Gastrocnemius medialis (tissue), 4 donors: ENCODE measurements around the gene NEK9. TPM values are rescaled to one million over a fixed set of nuclear protein-coding genes. Genes with fewer than 3 reads are reported as not detected.

Experiments
- ATAC-seq, 2 donors: fragments of 150-250 bp; one replicate each; pipeline ENCODE4 v1.9.1; 2016
- DNase-seq, 2 donors: peaks; one replicate each; pipeline ENCODE4 v3.0.0-alpha.2; 2019
- H3K27ac ChIP-seq, 4 donors: fragments of 200-600 bp; sonication (generic); 1 replicate in 1 of 4; 2 replicates in 3 of 4; pipeline ENCODE4 v1.5.1; 2016 to 2018; ENCODE audit warnings: mild to moderate bottlenecking in 2 of 4, moderate library complexity in 1 of 4
- H3K27me3 ChIP-seq, 3 donors: fragments of 200-600 bp; sonication (generic) in 2 of 3; 1 replicate in 1 of 3; 2 replicates in 2 of 3; pipeline versions ENCODE4 v1.5.1 to v1.6.0; 2016 to 2019; ENCODE audit warnings: mild to moderate bottlenecking in 1 of 3, moderate library complexity in 1 of 3
- H3K36me3 ChIP-seq, 2 donors: fragments of 200-600 bp; sonication (generic) in 1 of 2; one replicate each; pipeline ENCODE4 v1.5.1; 2017 to 2018
- H3K4me1 ChIP-seq, 2 donors: fragments of 200-600 bp; sonication (generic) in 1 of 2; one replicate each; pipeline ENCODE4 v1.5.1; 2016 to 2017; ENCODE audit warnings: mild to moderate bottlenecking in 2 of 2
- H3K4me3 ChIP-seq, 4 donors: fragments of 200-600 bp; sonication (generic) in 3 of 4; 1 replicate in 1 of 4; 2 replicates in 3 of 4; pipeline ENCODE4 v1.5.1; 2016 to 2019; ENCODE audit warnings: mild to moderate bottlenecking in 2 of 4
- H3K9me3 ChIP-seq, 3 donors: fragments of 200-600 bp; sonication (generic) in 2 of 3; 1 replicate in 1 of 3; 2 replicates in 2 of 3; pipeline ENCODE4 v1.5.1; 2016 to 2019
- CTCF ChIP-seq, 5 experiments: fragments of 450-650 bp in 3 of 5; fragments of 200-600 bp in 2 of 5; sonication (generic) in 2 of 5; IDR thresholded peaks in 4 of 5; conservative IDR thresholded peaks in 1 of 5; 1 replicate in 4 of 5; 2 replicates in 1 of 5; pipeline ENCODE4 v1.5.1; 2016 to 2019; ENCODE audit warnings: antibody characterized with exemption in 5 of 5, mild to moderate bottlenecking in 3 of 5, moderate library complexity in 3 of 5
- POLR2A ChIP-seq, 2 donors: fragments of 450-650 bp; IDR thresholded peaks; one replicate each; pipeline ENCODE4 v1.6.1; 2017; ENCODE audit warnings: antibody characterized with exemption in 2 of 2, mild to moderate bottlenecking in 2 of 2, moderate library complexity in 2 of 2
- in situ Hi-C, 4 donors: fragments of 200-750 bp; cut with MboI; loops; one replicate each; pipeline versions ENCODE4 v1.15.0 to v1.8.0; 2017; ENCODE audit warnings: low sequenced_read_pairs in 4 of 4
- intact Hi-C: fragments of 100-400 bp; cut with DNase I; formaldehyde crosslinking; loops from one replicate; pipeline ENCODE4 v1.15.1; 2023; ENCODE audit warnings: low total_unique reads
- total RNA-seq, 4 donors: library from RNA; depleted of rRNA; stranded (reverse); fragments of >200 nt; gene quantifications; one replicate each; pipeline versions ENCODE4 v1.1.0 to v1.2.3, GENCODE V29; 2016

Gene NEK9
- total RNA-seq, 4 donors from 2014 or later: 36.3 to 93.2 (median 42.6) TPM

GRCh38 chr14:75040507-75040906 lies 86.3 kb downstream of the NEK9 start:
- H3K4me1 ChIP-seq: peaks cover 11 to 14% of the 10 kb centered on the region in 2 donors
- TF ChIP-seq POLR2A (IDR thresholded peaks at IDR 0.05) (no peak), CTCF (IDR thresholded peaks at IDR 0.05 in 4 of 5, conservative IDR thresholded peaks at IDR 0.05 in 1 of 5) (no peak)
- H3K27me3 ChIP-seq: no peaks in the 10 kb centered on the region
- DNase-seq (no peak), ATAC-seq (no peak)
- intact Hi-C loops (loop anchor here (2.0 kb wide), 1 partner anchor 78 kb away; no protein-coding TSS in a partner anchor), in situ Hi-C loops (no loop called here)
- H3K9me3 ChIP-seq: no peaks in the 10 kb centered on the region
- no peak overlapping the region for H3K4me3 ChIP-seq
- peaks cover 0 to 33% of the 10 kb centered on the region in 2 donors for H3K36me3 ChIP-seq
- H3K27ac ChIP-seq: no peak overlapping the region

- no peak for ATAC-seq
Measured at GRCh38 chr14:75032939-75033338, 93.9 kb downstream of the NEK9 start.

GRCh38 chr14:75030147-75030546 lies 96.7 kb downstream of the NEK9 start:
- no peaks in the 10 kb centered on the region for H3K27me3 ChIP-seq
- no peak for TF ChIP-seq POLR2A (IDR thresholded peaks at IDR 0.05)
- no peak for TF ChIP-seq CTCF (IDR thresholded peaks at IDR 0.05 in 4 of 5, conservative IDR thresholded peaks at IDR 0.05 in 1 of 5)
- H3K4me1 ChIP-seq: no peaks in the 10 kb centered on the region
- intact Hi-C loops (no loop called here), in situ Hi-C loops (no loop called here)
- no peak overlapping the region for H3K27ac ChIP-seq
- H3K36me3 ChIP-seq: peaks cover 0 to 69% of the 10 kb centered on the region in 2 donors
- H3K9me3 ChIP-seq: no peaks in the 10 kb centered on the region
- no peak for ATAC-seq
- no peak for DNase-seq
- H3K4me3 ChIP-seq: no peak overlapping the region

More at GRCh38 chr14:75032939-75033338, 93.9 kb downstream of the NEK9 start:
- no peak for DNase-seq
- Histone ChIP-seq H3K27ac (no peak overlapping the region), H3K27me3 (no peaks in the 10 kb centered on the region), H3K4me3 (no peak overlapping the region), H3K9me3 (no peaks in the 10 kb centered on the region), H3K4me1 (no peaks in the 10 kb centered on the region), H3K36me3 (peaks cover 0 to 64% of the 10 kb centered on the region in 2 donors)
- intact Hi-C loops (no loop called here), in situ Hi-C loops (no loop called here)
- no peak for TF ChIP-seq POLR2A (IDR thresholded peaks at IDR 0.05)
- TF ChIP-seq CTCF (IDR thresholded peaks at IDR 0.05 in 4 of 5, conservative IDR thresholded peaks at IDR 0.05 in 1 of 5): no peak

Other genes starting within 250 kb of the NEK9 start
- gene DLST, start 245.1 kb downstream of the NEK9 start, total RNA-seq: 100 to 1,000 TPM in 2 of 4 donors, 10 to 100 TPM in 2; 71.3 to 157 (median 105) TPM
- gene RPS6KL1, start 203.8 kb downstream of the NEK9 start, total RNA-seq: 10 to 100 TPM; 11.7 to 34.4 (median 18.7) TPM
- 1 to 10 TPM; 2.2 to 7.8 (median 3.8) TPM for gene PGF, start 171.5 kb downstream of the NEK9 start, total RNA-seq
- gene EIF2B2, start 124.1 kb downstream of the NEK9 start, total RNA-seq: 10 to 100 TPM; 42.7 to 79.0 (median 69.9) TPM
- gene MLH3, start 75.6 kb downstream of the NEK9 start, total RNA-seq: 10 to 100 TPM; 10.4 to 21.7 (median 17.4) TPM
- 10 to 100 TPM; 12.8 to 41.2 (median 22.9) TPM for gene ACYP1, start 63.0 kb downstream of the NEK9 start, total RNA-seq
- 10 to 100 TPM in 1 of 4 donors, 1 to 10 TPM in 3; 5.3 to 13.1 (median 7.3) TPM for gene ZC2HC1C, start 57.4 kb downstream of the NEK9 start, total RNA-seq
- 100 to 1,000 TPM; 161 to 362 (median 255) TPM for gene TMED10, start 49.6 kb upstream of the NEK9 start, total RNA-seq
- 100 to 1,000 TPM in 1 of 4 donors, 10 to 100 TPM in 3; 16.3 to 110 (median 53.5) TPM for gene FOS, start 151.8 kb upstream of the NEK9 start, total RNA-seq